AG09319 (cell line): ENCODE results near the gene DTX3L.
A peak's percentile ranks its signal among the peaks of the same experiment; 100 is the strongest.
"Not testable (repeated sequence)": the region's sequence is repeated elsewhere in the genome, so short reads cannot be mapped to it uniquely, and the experiment has no call there.

Source experiments
- DNase-seq: peaks from one replicate; pipeline ENCODE4 v3.0.0-alpha.2; 2010; ENCODE audit warnings: low read depth; ENCODE audit errors: extremely low read depth
- CTCF ChIP-seq: IDR thresholded peaks from 2 replicates; pipeline ENCODE4 v1.5.1; 2011; ENCODE audit warnings: low read depth, mild to moderate bottlenecking, inconsistent platforms, low read length, moderate library complexity

DTX3L gene

GRCh38 chr3:122560680-122561079 lies 3.5 kb upstream of the DTX3L start:
- TF ChIP-seq CTCF = peak; percentile 57
- DNase-seq = no peak

GRCh38 chr3:122562923-122563716 lies 1.0 kb upstream of the DTX3L start:
- TF ChIP-seq CTCF = no peak
- DNase-seq = no peak

GRCh38 chr3:122563717-122564025 lies 467 bp upstream of the DTX3L start:
- no peak for DNase-seq
- no peak for TF ChIP-seq CTCF

- not testable (repeated sequence) for DNase-seq
Observed at GRCh38 chr3:122568131-122568530, 4.0 kb downstream of the DTX3L start.

GRCh38 chr3:122568755-122569154 lies 4.6 kb downstream of the DTX3L start:
- TF ChIP-seq CTCF = no peak
- no peak for DNase-seq

GRCh38 chr3:122572940-122573412 lies 8.8 kb downstream of the DTX3L start:
- no peak for TF ChIP-seq CTCF
- DNase-seq = no peak

GRCh38 chr3:122576174-122576940 lies 12.2 kb downstream of the DTX3L start:
- no peak for DNase-seq
- no peak for TF ChIP-seq CTCF
